NT2/D1 (cell line): ENCODE measurements around the gene EPHA4.

Experiments
- SUZ12 ChIP-seq: IDR thresholded peaks from 2 replicates; pipeline ENCODE4 v1.6.1; 2011; ENCODE audit not compliant: insufficient read length, insufficient read depth; ENCODE audit errors: extremely low read depth
- YY1 ChIP-seq: IDR thresholded peaks from 2 replicates; pipeline ENCODE4 v1.6.1; 2011; ENCODE audit not compliant: insufficient read length, insufficient read depth
- ZNF274 ChIP-seq: IDR thresholded peaks from 2 replicates; pipeline ENCODE4 v1.6.1; 2011; ENCODE audit warnings: mild to moderate bottlenecking, low read depth, low read length

GRCh38 chr2:221562226-221562625, 9.9 kb downstream of the EPHA4 start:
- TF ChIP-seq YY1: no peak
- no peak for TF ChIP-seq ZNF274
- no peak for TF ChIP-seq SUZ12
